Karpas-422 (cell line): ENCODE measurements around the gene ZSCAN1. TPM values are rescaled to one million over a fixed set of nuclear protein-coding genes. Genes with fewer than 3 reads are reported as not detected.
"Not testable (repeated sequence)": the region's sequence is repeated elsewhere in the genome, so short reads cannot be mapped to it uniquely, and the experiment has no call there.

Experiments used
- DNase-seq: peaks from one replicate; pipeline ENCODE4 v3.0.0-alpha.2; 2015
- H2AFZ ChIP-seq: fragments of 200-600 bp; sonication (generic); 2 replicates; pipeline ENCODE4 v1.6.1; 2014; ENCODE audit warnings: antibody characterized with exemption, low read length, mixed read lengths
- H3K27ac ChIP-seq: fragments of 200-600 bp; sonication (generic); 2 replicates; pipeline ENCODE4 v1.5.1; 2014; ENCODE audit warnings: mild to moderate bottlenecking, low read length, moderate library complexity
- H3K27me3 ChIP-seq: fragments of 200-600 bp; sonication (generic); 2 replicates; pipeline ENCODE4 v1.6.1; 2014; ENCODE audit warnings: low read length, mixed read lengths
- H3K36me3 ChIP-seq: fragments of 200-600 bp; sonication (generic); 2 replicates; pipeline ENCODE4 v1.6.1; 2014; ENCODE audit warnings: low read length, mixed read lengths; ENCODE audit not compliant: insufficient read depth
- H3K4me1 ChIP-seq: fragments of 200-600 bp; sonication (generic); 2 replicates; pipeline ENCODE4 v1.6.1; 2014; ENCODE audit warnings: mild to moderate bottlenecking, low read length, mixed read lengths
- H3K4me2 ChIP-seq: fragments of 200-600 bp; sonication (generic); 2 replicates; pipeline ENCODE4 v1.6.1; 2014; ENCODE audit warnings: low read length, low read depth, mild to moderate bottlenecking; ENCODE audit not compliant: poor library complexity, severe bottlenecking
- H3K4me3 ChIP-seq: fragments of 200-600 bp; sonication (generic); 2 replicates; pipeline ENCODE4 v1.5.1; 2014; ENCODE audit warnings: mild to moderate bottlenecking, antibody characterized with exemption, low read length, mixed read lengths
- H3K79me2 ChIP-seq: fragments of 200-600 bp; sonication (generic); 2 replicates; pipeline ENCODE4 v1.6.1; 2014; ENCODE audit warnings: mild to moderate bottlenecking, low read length, mixed read lengths
- H3K9ac ChIP-seq: fragments of 200-600 bp; sonication (generic); 2 replicates; pipeline ENCODE4 v1.6.0; 2014; ENCODE audit warnings: low read length
- H3K9me2 ChIP-seq: fragments of 200-600 bp; sonication (generic), shearing (Covaris generic); replicated peaks from 2 replicates; pipeline ENCODE4 v1.6.0; 2014; ENCODE audit warnings: mild to moderate bottlenecking, low read length, moderate library complexity; ENCODE audit not compliant: insufficient read depth
- H3K9me3 ChIP-seq: fragments of 300-700, 200-600 bp; sonication (generic); 2 replicates; pipeline ENCODE4 v1.6.1; 2014; ENCODE audit warnings: low read length, mixed read lengths
- H4K20me1 ChIP-seq: fragments of 200-600 bp; sonication (generic); 2 replicates; pipeline ENCODE4 v1.6.1; 2014; ENCODE audit warnings: mild to moderate bottlenecking, antibody characterized with exemption, low read length, low read depth; ENCODE audit not compliant: insufficient read depth
- total RNA-seq: library from RNA; depleted of rRNA; stranded (reverse); fragments of >200 nt; shearing (Covaris generic); gene quantifications from 2 replicates; pipeline ENCODE4 v1.2.3, GENCODE V29; 2014; ENCODE audit warnings: low replicate concordance

Gene ZSCAN1
- total RNA-seq, 1 experiment from 2014 or later: not detected

DNA sequence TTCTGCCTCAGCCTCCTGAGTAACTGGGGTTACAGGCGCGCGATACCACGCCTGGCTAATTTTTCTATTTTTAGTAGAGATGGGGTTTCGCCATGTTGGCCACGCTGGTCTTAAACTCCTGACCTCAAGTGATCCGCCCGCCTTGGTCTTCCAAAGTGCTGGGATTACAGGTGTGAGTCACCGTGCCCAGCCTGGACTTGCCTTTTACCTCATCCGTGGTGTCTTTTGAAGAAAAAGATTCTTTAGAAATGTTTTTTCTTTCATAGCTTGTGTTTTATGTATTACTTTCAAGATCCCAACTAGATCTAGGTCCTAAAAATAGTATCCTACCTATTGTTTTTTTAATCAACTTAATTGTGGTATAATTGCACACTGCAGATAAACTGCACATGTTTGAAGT lies 24.9 kb upstream of the ZSCAN1 start:
- not testable (repeated sequence) for H3K27me3 ChIP-seq, H4K20me1 ChIP-seq, H3K4me2 ChIP-seq, DNase-seq, H2AFZ ChIP-seq, H3K27ac ChIP-seq, H3K9me2 ChIP-seq, H3K4me3 ChIP-seq, H3K36me3 ChIP-seq, H3K4me1 ChIP-seq, H3K9ac ChIP-seq, H3K79me2 ChIP-seq
- peaks cover 35% of the 10 kb centered on the region for H3K9me3 ChIP-seq

DNA sequence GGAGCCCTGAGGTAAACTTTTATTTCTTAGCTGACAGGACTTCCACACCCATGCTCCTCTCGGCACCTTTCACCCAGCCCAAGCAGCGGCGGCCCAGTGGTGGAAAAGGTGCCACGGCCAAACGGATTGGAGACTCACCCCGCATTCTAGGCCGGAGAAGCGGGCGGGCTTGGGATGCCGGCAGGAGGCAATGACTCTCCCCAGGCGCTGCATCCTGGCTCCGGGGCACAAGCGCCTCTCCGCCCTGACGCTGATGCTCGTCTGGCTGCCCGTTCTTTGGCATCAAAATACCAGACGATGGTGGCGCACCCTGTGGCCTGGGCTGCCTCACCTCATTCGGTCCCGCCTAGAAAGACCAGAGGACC lies 24.5 kb upstream of the ZSCAN1 start:
- H4K20me1 ChIP-seq: no peaks in the 10 kb centered on the region
- no peak for DNase-seq
- H3K79me2 ChIP-seq: no peaks in the 10 kb centered on the region
- H3K27ac ChIP-seq: no peak overlapping the region
- no peak overlapping the region for H3K4me3 ChIP-seq
- no peak overlapping the region for H2AFZ ChIP-seq
- H3K4me2 ChIP-seq: no peak overlapping the region
- H3K36me3 ChIP-seq: no peaks in the 10 kb centered on the region
- no peak overlapping the region for H3K9ac ChIP-seq
- peaks cover 31% of the 10 kb centered on the region for H3K9me3 ChIP-seq
- no peaks in the 10 kb centered on the region for H3K27me3 ChIP-seq
- no peaks in the 10 kb centered on the region for H3K9me2 ChIP-seq
- no peaks in the 10 kb centered on the region for H3K4me1 ChIP-seq

DNA sequence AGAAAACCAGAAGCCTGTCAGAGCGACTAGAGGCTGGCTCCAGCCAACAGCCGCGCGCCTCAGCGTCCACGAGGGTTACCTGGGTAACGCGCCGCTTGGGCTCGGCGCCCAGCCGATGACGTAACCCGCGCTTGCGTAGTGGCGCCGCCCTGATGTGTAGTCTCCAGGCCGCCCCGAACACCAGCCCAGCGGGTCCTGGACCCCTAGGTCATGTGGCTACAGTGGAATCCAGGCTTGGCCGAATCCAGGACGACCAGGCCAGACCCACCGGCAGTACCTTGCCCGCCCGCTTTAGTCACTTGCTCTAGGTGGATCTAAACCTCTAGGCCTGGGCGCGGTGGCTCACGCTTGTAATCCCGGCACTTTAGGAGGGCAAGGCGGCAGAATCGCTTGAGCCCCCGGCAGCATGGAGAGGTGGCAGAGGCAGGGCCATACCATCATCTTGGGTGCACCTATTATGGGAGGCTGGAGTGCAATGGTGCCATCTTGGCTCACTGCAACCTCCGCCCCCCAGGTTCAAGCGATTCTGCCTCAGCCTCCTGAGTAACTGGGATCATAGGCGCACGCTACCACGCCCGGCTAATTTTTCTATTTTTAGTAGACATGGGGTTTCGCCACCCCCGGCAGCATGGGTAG lies 24.0 kb upstream of the ZSCAN1 start:
- Histone ChIP-seq H3K4me3 (no peak overlapping the region), H3K27me3 (no peaks in the 10 kb centered on the region), H3K79me2 (no peaks in the 10 kb centered on the region), H2AFZ (no peak overlapping the region), H3K4me1 (no peaks in the 10 kb centered on the region), H3K9me2 (no peaks in the 10 kb centered on the region), H4K20me1 (no peaks in the 10 kb centered on the region), H3K9ac (no peak overlapping the region), H3K27ac (no peak overlapping the region), H3K4me2 (no peak overlapping the region), H3K36me3 (no peaks in the 10 kb centered on the region), H3K9me3 (peaks cover 26% of the 10 kb centered on the region)
- no peak for DNase-seq

GRCh38 chr19:58010507-58010906 lies 23.3 kb upstream of the ZSCAN1 start:
- H3K4me3 ChIP-seq: no peak overlapping the region

GRCh38 chr19:58014141-58014540 lies 19.7 kb upstream of the ZSCAN1 start:
- peaks cover 18% of the 10 kb centered on the region for H3K9me3 ChIP-seq

More at GRCh38 chr19:58010507-58010906, 23.3 kb upstream of the ZSCAN1 start:
- Histone ChIP-seq H3K9ac (no peak overlapping the region), H3K9me2 (no peaks in the 10 kb centered on the region), H3K79me2 (no peaks in the 10 kb centered on the region), H3K36me3 (no peaks in the 10 kb centered on the region), H3K4me1 (no peaks in the 10 kb centered on the region), H3K27ac (no peak overlapping the region), H3K27me3 (no peaks in the 10 kb centered on the region), H4K20me1 (no peaks in the 10 kb centered on the region), H3K4me2 (no peak overlapping the region), H3K9me3 (peaks cover 26% of the 10 kb centered on the region), H2AFZ (no peak overlapping the region)
- DNase-seq: no peak

GRCh38 chr19:58020129-58020528 lies 13.7 kb upstream of the ZSCAN1 start:
- Histone ChIP-seq H3K9me2 (no peaks in the 10 kb centered on the region), H3K27me3 (no peaks in the 10 kb centered on the region), H3K36me3 (no peaks in the 10 kb centered on the region), H3K4me2 (no peak overlapping the region), H2AFZ (no peak overlapping the region), H3K4me3 (no peak overlapping the region), H3K27ac (no peak overlapping the region), H3K79me2 (no peaks in the 10 kb centered on the region), H4K20me1 (no peaks in the 10 kb centered on the region), H3K9ac (no peak overlapping the region), H3K4me1 (no peaks in the 10 kb centered on the region), H3K9me3 (peaks cover 34% of the 10 kb centered on the region)
- no peak for DNase-seq

More at GRCh38 chr19:58014141-58014540, 19.7 kb upstream of the ZSCAN1 start:
- Histone ChIP-seq H3K27me3 (no peaks in the 10 kb centered on the region), H3K4me1 (no peaks in the 10 kb centered on the region), H3K9ac (no peak overlapping the region), H3K4me2 (no peak overlapping the region), H3K36me3 (no peaks in the 10 kb centered on the region), H3K27ac (no peak overlapping the region), H3K9me2 (no peaks in the 10 kb centered on the region), H2AFZ (no peak overlapping the region), H3K4me3 (no peak overlapping the region), H3K79me2 (no peaks in the 10 kb centered on the region), H4K20me1 (no peaks in the 10 kb centered on the region)
- no peak for DNase-seq

GRCh38 chr19:58021541-58022282 lies 12.1 kb upstream of the ZSCAN1 start:
- Histone ChIP-seq H3K9me2 (no peaks in the 10 kb centered on the region), H3K4me2 (no peak overlapping the region), H3K9ac (no peak overlapping the region), H4K20me1 (no peaks in the 10 kb centered on the region), H3K4me3 (no peak overlapping the region), H3K27me3 (no peaks in the 10 kb centered on the region), H3K27ac (no peak overlapping the region), H3K4me1 (no peaks in the 10 kb centered on the region), H3K9me3 (peaks cover 42% of the 10 kb centered on the region), H3K79me2 (no peaks in the 10 kb centered on the region), H2AFZ (no peak overlapping the region), H3K36me3 (no peaks in the 10 kb centered on the region)
- DNase-seq: peak; percentile 48

GRCh38 chr19:58022283-58022660 lies 11.6 kb upstream of the ZSCAN1 start:
- DNase-seq: no peak
- H3K27me3 ChIP-seq: no peaks in the 10 kb centered on the region
- no peak overlapping the region for H3K27ac ChIP-seq
- no peak overlapping the region for H3K9ac ChIP-seq
- no peaks in the 10 kb centered on the region for H4K20me1 ChIP-seq
- no peak overlapping the region for H3K4me3 ChIP-seq
- H3K9me3 ChIP-seq: peaks cover 39% of the 10 kb centered on the region
- no peak overlapping the region for H2AFZ ChIP-seq
- no peaks in the 10 kb centered on the region for H3K79me2 ChIP-seq
- no peaks in the 10 kb centered on the region for H3K9me2 ChIP-seq
- H3K36me3 ChIP-seq: no peaks in the 10 kb centered on the region
- no peak overlapping the region for H3K4me2 ChIP-seq
- no peaks in the 10 kb centered on the region for H3K4me1 ChIP-seq
